ENCODE measurements around the gene PHACTR1.

PHACTR1 gene

GRCh38 chr6:12849809-12850198 is 133.2 kb downstream of the PHACTR1 start:
- ChIA-PET CTCF (no interaction called here), POLR2A (no interaction called here)
- DNase-seq (ENCODE audit: low read depth, low spot score), result no peak
- no peak overlapping the region for H3K4me3 ChIP-seq (ENCODE audit: low read depth, low read length)
- no peak for TF ChIP-seq CTCF (IDR thresholded peaks at IDR 0.05; ENCODE audit: insufficient read depth, low read length, missing control alignments)

- CTCF ChIA-PET, result no interaction called here
- DNase-seq (ENCODE audit: low read depth, low spot score), result no peak
- POLR2A ChIA-PET, result no interaction called here
- TF ChIP-seq CTCF (IDR thresholded peaks at IDR 0.05; ENCODE audit: insufficient read depth, low read length, missing control alignments), result no peak
- H3K4me3 ChIP-seq (ENCODE audit: low read depth, low read length), result no peak overlapping the region
These were observed 134.6 kb downstream of the PHACTR1 start for GRCh38 chr6:12851123-12851695.

GRCh38 chr6:12861603-12862002 is 145.0 kb downstream of the PHACTR1 start:
- CTCF ChIA-PET, result no interaction called here
- H3K4me3 ChIP-seq (ENCODE audit: low read depth, low read length), result no peak overlapping the region

GRCh38 chr6:12865117-12865516 is 148.6 kb downstream of the PHACTR1 start:
- H3K4me3 ChIP-seq (ENCODE audit: low read depth, low read length), result no peak overlapping the region
- no peak for DNase-seq (ENCODE audit: low read depth, low spot score)
- TF ChIP-seq CTCF (IDR thresholded peaks at IDR 0.05; ENCODE audit: insufficient read depth, low read length, missing control alignments), result no peak
- ChIA-PET POLR2A (interaction anchor here (0.6 kb wide), 1 partner anchor 9 kb away, joined by 3 read pairs; no protein-coding TSS in a partner anchor), CTCF (no interaction called here)

More at GRCh38 chr6:12861603-12862002, 145.0 kb downstream of the PHACTR1 start:
- TF ChIP-seq CTCF (IDR thresholded peaks at IDR 0.05; ENCODE audit: insufficient read depth, low read length, missing control alignments), result no peak
- no peak for DNase-seq (ENCODE audit: low read depth, low spot score)
- POLR2A ChIA-PET, result no interaction called here

GRCh38 chr6:12865671-12866181 is 149.2 kb downstream of the PHACTR1 start:
- no peak overlapping the region for H3K4me3 ChIP-seq (ENCODE audit: low read depth, low read length)
- no peak for DNase-seq (ENCODE audit: low read depth, low spot score)
- ChIA-PET CTCF (interaction anchor here (1.0 kb wide), 1 partner anchor 1051 kb away, joined by 3 read pairs; no protein-coding TSS in a partner anchor), POLR2A (no interaction called here)
- no peak for TF ChIP-seq CTCF (IDR thresholded peaks at IDR 0.05; ENCODE audit: insufficient read depth, low read length, missing control alignments)

GRCh38 chr6:12866422-12867029 is 150.0 kb downstream of the PHACTR1 start:
- POLR2A ChIA-PET, result no interaction called here
- H3K4me3 ChIP-seq (ENCODE audit: low read depth, low read length), result no peak overlapping the region
- TF ChIP-seq CTCF (IDR thresholded peaks at IDR 0.05; ENCODE audit: insufficient read depth, low read length, missing control alignments), result no peak
- CTCF ChIA-PET, result interaction anchor here (1.0 kb wide), 1 partner anchor 1052 kb away, joined by 3 read pairs; no protein-coding TSS in a partner anchor
- DNase-seq (ENCODE audit: low read depth, low spot score), result no peak
